H1 (cell line): Measurements from ENCODE around the gene GREM2. TPM values are rescaled to one million over a fixed set of nuclear protein-coding genes. Genes with fewer than 3 reads are reported as not detected.

ENCODE experiments used
- CTCF ChIA-PET: fragments of 300-600 bp; sonication (Branson Sonifier 250); formaldehyde crosslinking; loops from one replicate; lab custom pipeline; 2021; ENCODE audit not compliant: partially characterized antibody; lab: Charles Lee
- POLR2A ChIA-PET: fragments of 300-600 bp; sonication (Branson Sonifier 250); formaldehyde crosslinking; loops from one replicate; lab custom pipeline; 2021; ENCODE audit warnings: inconsistent platforms; ENCODE audit not compliant: partially characterized antibody; lab: Charles Lee
- DNase-seq, 2 experiments: peaks; one replicate each; pipeline versions ENCODE4 v3.0.0 to v3.0.0-alpha.2; 2010 to 2022; ENCODE audit warnings: low spot score in 2 of 2, low read depth in 1 of 2, mixed read lengths in 1 of 2
- FAIRE-seq: peaks from 2 replicates; lab custom pipeline; 2011; peaks lifted over from hg19 to GRCh38; lab: Jason Lieb, UNC
- H2AFZ ChIP-seq: 2 replicates; pipeline ENCODE4 v1.8.1; 2012; ENCODE audit warnings: low read length, inconsistent platforms
- H2AK5ac ChIP-seq: 2 replicates; pipeline ENCODE4 v1.6.1; 2013; ENCODE audit warnings: low read depth, low read length
- H2BK120ac ChIP-seq: replicated peaks from 2 replicates; pipeline ENCODE3; 2013; ENCODE audit warnings: low read depth, low read length, inconsistent platforms
- H2BK12ac ChIP-seq: 2 replicates; pipeline ENCODE4 v1.6.1; 2013; ENCODE audit warnings: low read depth, low read length
- H2BK15ac ChIP-seq: 2 replicates; pipeline ENCODE4 v1.6.1; 2013; ENCODE audit warnings: low read length
- H2BK20ac ChIP-seq: 2 replicates; pipeline ENCODE4 v1.6.1; 2013; ENCODE audit warnings: low read length
- H2BK5ac ChIP-seq: 2 replicates; pipeline ENCODE4 v1.6.1; 2013; ENCODE audit warnings: low read depth, low read length
- H3K14ac ChIP-seq: 2 replicates; pipeline ENCODE4 v1.6.1; 2013; ENCODE audit warnings: inconsistent platforms; ENCODE audit not compliant: insufficient read length
- H3K18ac ChIP-seq: 2 replicates; pipeline ENCODE4 v1.6.1; 2013; ENCODE audit warnings: low read length; ENCODE audit errors: extremely low read depth
- H3K23ac ChIP-seq: 2 replicates; pipeline ENCODE4 v1.6.1; 2013; ENCODE audit warnings: inconsistent platforms; ENCODE audit not compliant: insufficient read length
- H3K23me2 ChIP-seq: 2 replicates; pipeline ENCODE4 v1.6.1; 2013; ENCODE audit warnings: low read depth, low read length
- H3K27ac ChIP-seq: 2 replicates; pipeline ENCODE4 v1.6.1; 2011; ENCODE audit warnings: low read depth, low read length, inconsistent platforms
- H3K27me3 ChIP-seq, 4 experiments: replicated peaks in 1 of 4; 1 replicate in 1 of 4; 2 replicates in 3 of 4; pipeline versions ENCODE4 v1.6.1 to v1.8.1; 2011 to 2013; ENCODE audit warnings: low read length in 3 of 4, mild to moderate bottlenecking in 3 of 4, inconsistent platforms in 2 of 4, mixed read lengths in 2 of 4, moderate library complexity in 1 of 4; ENCODE audit not compliant: control insufficient read depth in 3 of 4, insufficient read depth in 3 of 4; ENCODE audit errors: extremely low read depth in 1 of 4
- H3K36me3 ChIP-seq, 4 experiments: 2 replicates each; pipeline versions ENCODE4 v1.6.1 to v1.8.1; 2011 to 2013; ENCODE audit warnings: mild to moderate bottlenecking in 4 of 4, low read length in 3 of 4, moderate library complexity in 2 of 4, control low read depth in 1 of 4, inconsistent platforms in 1 of 4; ENCODE audit not compliant: insufficient read depth in 4 of 4, control insufficient read depth in 2 of 4
- H3K4ac ChIP-seq: replicated peaks from 2 replicates; pipeline ENCODE3; 2013; ENCODE audit warnings: low read length, low read depth, mixed read lengths, inconsistent platforms; ENCODE audit not compliant: insufficient read length
- H3K4me1 ChIP-seq, 4 experiments: replicated peaks in 1 of 4; 1 replicate in 1 of 4; 2 replicates in 3 of 4; pipeline versions ENCODE4 v1.6.1 to v1.8.1; 2011 to 2013; ENCODE audit warnings: low read length in 3 of 4, inconsistent platforms in 2 of 4, mixed read lengths in 1 of 4; ENCODE audit not compliant: insufficient read depth in 4 of 4, control insufficient read depth in 3 of 4
- H3K4me2 ChIP-seq, 2 experiments: 2 replicates each; pipeline versions ENCODE4 v1.6.1 to v1.8.1; 2011 to 2013; ENCODE audit warnings: low read depth in 2 of 2, low read length in 2 of 2, control low read depth in 1 of 2, inconsistent platforms in 1 of 2, mild to moderate bottlenecking in 1 of 2; ENCODE audit not compliant: insufficient read depth in 1 of 2
- H3K4me3 ChIP-seq, 4 experiments: fragments of 200-600, 300-600 bp in 1 of 4; sonication (generic), shearing (Covaris generic), sonication (Bioruptor Twin) in 1 of 4; 2 replicates each; pipeline versions ENCODE4 v1.5.1 to v1.8.1; 2011 to 2016; ENCODE audit warnings: low read length in 4 of 4, low read depth in 3 of 4, control low read depth in 2 of 4, inconsistent platforms in 2 of 4, mild to moderate bottlenecking in 2 of 4, mixed read lengths in 1 of 4, moderate library complexity in 1 of 4; ENCODE audit not compliant: insufficient read depth in 2 of 4; ENCODE audit errors: extremely low read depth in 1 of 4
- H3K56ac ChIP-seq: replicated peaks from 2 replicates; pipeline ENCODE3; 2013; ENCODE audit warnings: low read depth, mild to moderate bottlenecking, mixed read lengths, low read length, inconsistent platforms; ENCODE audit not compliant: insufficient read length
- H3K79me1 ChIP-seq: 2 replicates; pipeline ENCODE4 v1.6.1; 2013; ENCODE audit warnings: low read depth, low read length, control low read depth
- H3K79me2 ChIP-seq, 2 experiments: 2 replicates each; pipeline versions ENCODE4 v1.6.1 to v1.8.1; 2012 to 2013; ENCODE audit warnings: low read length in 2 of 2, mild to moderate bottlenecking in 2 of 2, inconsistent platforms in 1 of 2; ENCODE audit not compliant: insufficient read depth in 2 of 2, control insufficient read depth in 1 of 2
- H3K9ac ChIP-seq, 4 experiments: replicated peaks in 1 of 4; 1 replicate in 1 of 4; 2 replicates in 3 of 4; pipeline versions ENCODE4 v1.6.1 to v1.8.1; 2011 to 2013; ENCODE audit warnings: low read depth in 3 of 4, low read length in 3 of 4, control low read depth in 2 of 4, mild to moderate bottlenecking in 2 of 4, moderate library complexity in 2 of 4, inconsistent platforms in 1 of 4; ENCODE audit errors: extremely low read depth in 1 of 4
- H3K9me3 ChIP-seq, 2 experiments: 2 replicates each; pipeline versions ENCODE4 v1.6.1 to v1.8.1; 2012 to 2013; ENCODE audit warnings: mild to moderate bottlenecking in 2 of 2, moderate library complexity in 2 of 2, control low read depth in 1 of 2, inconsistent platforms in 1 of 2, low read depth in 1 of 2, low read length in 1 of 2, mixed read lengths in 1 of 2; ENCODE audit not compliant: insufficient read depth in 2 of 2
- H4K20me1 ChIP-seq, 2 experiments: replicated peaks in 1 of 2; 2 replicates each; pipeline versions ENCODE3 to v1.8.1; 2011 to 2013; ENCODE audit warnings: inconsistent platforms in 2 of 2, low read length in 2 of 2, mild to moderate bottlenecking in 1 of 2; ENCODE audit not compliant: insufficient read depth in 2 of 2, control insufficient read depth in 1 of 2
- H4K5ac ChIP-seq: 2 replicates; pipeline ENCODE4 v1.6.1; 2013; ENCODE audit warnings: low read length, low read depth, mixed read lengths, inconsistent platforms; ENCODE audit not compliant: insufficient read length
- H4K8ac ChIP-seq: 2 replicates; pipeline ENCODE4 v1.8.0; 2013; ENCODE audit warnings: mild to moderate bottlenecking, moderate library complexity, low read length, inconsistent platforms; ENCODE audit not compliant: insufficient read depth; ENCODE audit errors: extremely low read depth
- H4K91ac ChIP-seq: replicated peaks from 2 replicates; pipeline ENCODE3; 2013; ENCODE audit warnings: low read length, mixed read lengths, inconsistent platforms; ENCODE audit not compliant: insufficient read length
- BRCA1 ChIP-seq: IDR thresholded peaks from 2 replicates; pipeline ENCODE4 v1.6.1; 2012; ENCODE audit warnings: low read depth, low read length, improper control_type of control experiment
- CTCF ChIP-seq, 3 experiments: IDR thresholded peaks; 1 replicate in 2 of 3; 2 replicates in 1 of 3; pipeline versions ENCODE4 v1.5.1 to v1.6.1; 2011; ENCODE audit warnings: low read length in 3 of 3, mild to moderate bottlenecking in 3 of 3, inconsistent platforms in 2 of 3, low read depth in 1 of 3, moderate library complexity in 1 of 3; ENCODE audit not compliant: insufficient read depth in 1 of 3; ENCODE audit errors: control extremely low read depth in 1 of 3
- FOSL1 ChIP-seq: IDR thresholded peaks from 2 replicates; pipeline ENCODE4 v1.6.1; 2011; ENCODE audit warnings: mild to moderate bottlenecking, low read depth, low read length, moderate library complexity; ENCODE audit not compliant: insufficient read depth
- HDAC6 ChIP-seq: IDR thresholded peaks from one replicate; pipeline ENCODE4 v1.7.1; 2012; ENCODE audit warnings: low read depth, mild to moderate bottlenecking, inconsistent platforms, low read length, moderate library complexity
- JUND ChIP-seq: IDR thresholded peaks from 2 replicates; pipeline ENCODE4 v1.6.1; 2011; ENCODE audit warnings: mild to moderate bottlenecking, improper control_type of control experiment, low read length
- KDM5A ChIP-seq: fragments of 200-600 bp; IDR thresholded peaks from 2 replicates; pipeline ENCODE4 v1.7.1; 2012; ENCODE audit warnings: mild to moderate bottlenecking, low read length, inconsistent platforms, mixed read lengths
- MAFK ChIP-seq: IDR thresholded peaks from 2 replicates; pipeline ENCODE4 v1.6.1; 2012; ENCODE audit warnings: low read depth, mild to moderate bottlenecking, improper control_type of control experiment, low read length
- NRF1 ChIP-seq: IDR thresholded peaks from 2 replicates; pipeline ENCODE4 v1.6.1; 2011; ENCODE audit warnings: mild to moderate bottlenecking, low read depth, low read length, improper control_type of control experiment
- POLR2A ChIP-seq, 2 experiments: IDR thresholded peaks; 1 replicate in 1 of 2; 2 replicates in 1 of 2; pipeline ENCODE4 v1.6.1; 2011; ENCODE audit warnings: low read depth in 2 of 2, low read length in 2 of 2, mild to moderate bottlenecking in 2 of 2; ENCODE audit errors: control extremely low read depth in 1 of 2
- POU5F1 ChIP-seq: IDR thresholded peaks from 2 replicates; pipeline ENCODE4 v1.6.1; 2011; ENCODE audit warnings: low read depth, mild to moderate bottlenecking, low read length, moderate library complexity
- SIN3A ChIP-seq, 2 experiments: IDR thresholded peaks in 1 of 2; conservative IDR thresholded peaks in 1 of 2; 2 replicates each; pipeline ENCODE4 v1.6.1; 2011 to 2012; ENCODE audit warnings: low read length in 2 of 2, improper control_type of control experiment in 1 of 2, low read depth in 1 of 2, mild to moderate bottlenecking in 1 of 2
- polyA plus RNA-seq, 7 experiments: library from polyadenylated mRNA; depleted of rRNA in 3 of 7; stranded (reverse) in 5 of 7; unstranded in 2 of 7; fragments of >200 nt in 5 of 7; fragments of 200-250 nt in 2 of 7; gene quantifications; 1 replicate in 5 of 7; 2 replicates in 1 of 7; 4 replicates in 1 of 7; pipeline versions ENCODE4 v1.2.1 to v1.2.3, GENCODE V29; 2011 to 2013; ENCODE audit warnings: missing spikeins in 2 of 7, mixed read lengths in 2 of 7
- total RNA-seq: library from RNA; stranded (reverse); fragmentation: NEBNext Ultra II Directional; extraction: Animal tissue kit (Norgen Biotek cat#: 25700); gene quantifications from 2 replicates; pipeline ENCODE4 v1.2.1, GENCODE V29; 2021
- TF ChIP-seq, protein P1 (sequence below): IDR thresholded peaks from 2 replicates; pipeline ENCODE4 v1.6.1; 2012; ENCODE audit warnings: low read length, inconsistent platforms

The GREM2 gene
- total and polyA plus RNA-seq, 2 of the 8 experiments (the other 6 are each of a cell fraction or from before 2014, with no cell fraction given): 0.05 TPM; not detected in 1

- no peak overlapping the region for H4K5ac ChIP-seq
- H2BK12ac ChIP-seq: no peak overlapping the region
- H4K20me1 ChIP-seq: no peaks in the 10 kb centered on the region
- H3K56ac ChIP-seq: no peak overlapping the region
- H3K4me2 ChIP-seq: no peak overlapping the region
- no peak overlapping the region for H2BK15ac ChIP-seq
- POLR2A ChIA-PET: no interaction called here
- no peaks in the 10 kb centered on the region for H3K23me2 ChIP-seq
- H2BK5ac ChIP-seq: no peak overlapping the region
- H4K8ac ChIP-seq: no peak overlapping the region
- FAIRE-seq (no peak), DNase-seq (no peak)
- H3K9ac ChIP-seq: no peak overlapping the region
- CTCF ChIA-PET: no interaction called here
- no peak overlapping the region for H2BK20ac ChIP-seq
- no peaks in the 10 kb centered on the region for H3K36me3 ChIP-seq
- no peaks in the 10 kb centered on the region for H3K79me2 ChIP-seq
- H3K18ac ChIP-seq: no peak overlapping the region
- no peaks in the 10 kb centered on the region for H3K9me3 ChIP-seq
- no peaks in the 10 kb centered on the region for H3K27me3 ChIP-seq
- no peak overlapping the region for H3K23ac ChIP-seq
- peaks cover 0 to 3% (median under 1%) of the 10 kb centered on the region in 4 experiments; a peak in 3 of 7 replicates for H3K4me1 ChIP-seq
- H4K91ac ChIP-seq: no peak overlapping the region
- H3K14ac ChIP-seq: no peak overlapping the region
- no peak overlapping the region for H2AK5ac ChIP-seq
- H3K27ac ChIP-seq: no peak overlapping the region
- no peak overlapping the region for H3K4me3 ChIP-seq
- no peak overlapping the region for H2AFZ ChIP-seq
- H3K4ac ChIP-seq: no peak overlapping the region
- H2BK120ac ChIP-seq: no peak overlapping the region
- H3K79me1 ChIP-seq: no peaks in the 10 kb centered on the region
- TF ChIP-seq NRF1: no peak
- no peak for TF ChIP-seq CTCF (IDR thresholded peaks at IDR 0.05; ENCODE audit: control extremely low read depth in 1 of 3, insufficient read depth in 1 of 3, low read depth in 1 of 3, low read length in 3 of 3)
- no peak for TF ChIP-seq HDAC6
- TF ChIP-seq JUND: no peak
- TF ChIP-seq, protein P1, sequence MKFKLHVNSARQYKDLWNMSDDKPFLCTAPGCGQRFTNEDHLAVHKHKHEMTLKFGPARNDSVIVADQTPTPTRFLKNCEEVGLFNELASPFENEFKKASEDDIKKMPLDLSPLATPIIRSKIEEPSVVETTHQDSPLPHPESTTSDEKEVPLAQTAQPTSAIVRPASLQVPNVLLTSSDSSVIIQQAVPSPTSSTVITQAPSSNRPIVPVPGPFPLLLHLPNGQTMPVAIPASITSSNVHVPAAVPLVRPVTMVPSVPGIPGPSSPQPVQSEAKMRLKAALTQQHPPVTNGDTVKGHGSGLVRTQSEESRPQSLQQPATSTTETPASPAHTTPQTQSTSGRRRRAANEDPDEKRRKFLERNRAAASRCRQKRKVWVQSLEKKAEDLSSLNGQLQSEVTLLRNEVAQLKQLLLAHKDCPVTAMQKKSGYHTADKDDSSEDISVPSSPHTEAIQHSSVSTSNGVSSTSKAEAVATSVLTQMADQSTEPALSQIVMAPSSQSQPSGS: no peak
- TF ChIP-seq SIN3A (conservative IDR thresholded peaks at IDR 0.05 in 1 of 2, IDR thresholded peaks at IDR 0.05 in 1 of 2; ENCODE audit: low read depth in 1 of 2, low read length in 2 of 2): no peak
- no peak for TF ChIP-seq BRCA1
- no peak for TF ChIP-seq KDM5A
- TF ChIP-seq POU5F1: no peak
- no peak for TF ChIP-seq MAFK
- no peak for TF ChIP-seq FOSL1
- no peak for TF ChIP-seq POLR2A (IDR thresholded peaks at IDR 0.05; ENCODE audit: control extremely low read depth in 1 of 2, low read depth in 2 of 2, low read length in 2 of 2)
Measured at GRCh38 chr1:240467895-240468294, 144.1 kb downstream of the GREM2 start.
